ENCODE measurements around the gene XYLT1.

DNA sequence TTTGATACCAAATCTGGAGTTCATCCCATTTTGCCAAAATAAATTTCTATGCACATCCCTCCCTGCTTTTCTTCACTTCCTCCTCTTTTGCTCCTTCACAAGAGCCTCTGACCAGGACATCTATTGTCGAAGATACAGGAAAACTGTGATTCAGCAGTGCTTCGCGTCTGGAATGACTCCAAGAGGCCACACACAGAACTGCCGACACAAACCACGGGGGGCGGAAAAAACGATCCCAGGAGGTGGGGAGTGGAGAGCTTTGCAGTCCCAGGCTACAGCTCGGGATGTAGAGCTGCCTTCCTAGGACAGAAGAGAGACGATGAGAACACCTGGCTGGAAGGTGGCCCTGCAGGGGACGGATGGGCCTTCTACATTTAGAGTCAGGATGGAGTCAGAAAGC lies 102.8 kb downstream of the XYLT1 start:
- TF ChIP-seq, protein P1, sequence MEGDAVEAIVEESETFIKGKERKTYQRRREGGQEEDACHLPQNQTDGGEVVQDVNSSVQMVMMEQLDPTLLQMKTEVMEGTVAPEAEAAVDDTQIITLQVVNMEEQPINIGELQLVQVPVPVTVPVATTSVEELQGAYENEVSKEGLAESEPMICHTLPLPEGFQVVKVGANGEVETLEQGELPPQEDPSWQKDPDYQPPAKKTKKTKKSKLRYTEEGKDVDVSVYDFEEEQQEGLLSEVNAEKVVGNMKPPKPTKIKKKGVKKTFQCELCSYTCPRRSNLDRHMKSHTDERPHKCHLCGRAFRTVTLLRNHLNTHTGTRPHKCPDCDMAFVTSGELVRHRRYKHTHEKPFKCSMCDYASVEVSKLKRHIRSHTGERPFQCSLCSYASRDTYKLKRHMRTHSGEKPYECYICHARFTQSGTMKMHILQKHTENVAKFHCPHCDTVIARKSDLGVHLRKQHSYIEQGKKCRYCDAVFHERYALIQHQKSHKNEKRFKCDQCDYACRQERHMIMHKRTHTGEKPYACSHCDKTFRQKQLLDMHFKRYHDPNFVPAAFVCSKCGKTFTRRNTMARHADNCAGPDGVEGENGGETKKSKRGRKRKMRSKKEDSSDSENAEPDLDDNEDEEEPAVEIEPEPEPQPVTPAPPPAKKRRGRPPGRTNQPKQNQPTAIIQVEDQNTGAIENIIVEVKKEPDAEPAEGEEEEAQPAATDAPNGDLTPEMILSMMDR (IDR thresholded peaks at IDR 0.05), result no peak
- no peak for TF ChIP-seq POLR2A (IDR thresholded peaks at IDR 0.05)
